Stimulated activated CD4-positive, alpha-beta T cell treated with anti-CD3 and anti-CD28 coated beads, Interleukin-1b, Interleukin-23, amount 100 ng/mL, for 48 hours (primary cell): ENCODE results near the gene PRKCQ.
"Not testable (repeated sequence)": the region's sequence is repeated elsewhere in the genome, so short reads cannot be mapped to it uniquely, and the experiment has no call there.

Experiments
- DNase-seq: peaks from one replicate; pipeline ENCODE4 v3.0.0-alpha.2; 2020

Gene PRKCQ

GRCh38 chr10:6593241-6593671, 13.2 kb upstream of the PRKCQ start:
- no peak for DNase-seq

GRCh38 chr10:6592080-6592479, 12.0 kb upstream of the PRKCQ start:
- no peak for DNase-seq

- no peak for DNase-seq
These were observed 11.6 kb upstream of the PRKCQ start for GRCh38 chr10:6591668-6592067.

GRCh38 chr10:6590100-6590499, 10.0 kb upstream of the PRKCQ start:
- DNase-seq, result no peak

- DNase-seq, result no peak
These were observed 9.4 kb upstream of the PRKCQ start for GRCh38 chr10:6589287-6590094.

- DNase-seq, result no peak
These were observed 8.8 kb upstream of the PRKCQ start for GRCh38 chr10:6588845-6589244.

- DNase-seq, result no peak
These were observed 8.0 kb upstream of the PRKCQ start for GRCh38 chr10:6588082-6588481.

- no peak for DNase-seq
These were observed 6.4 kb upstream of the PRKCQ start for GRCh38 chr10:6586501-6586900.

- peak; percentile 80 for DNase-seq
These were observed 3.4 kb upstream of the PRKCQ start for GRCh38 chr10:6583447-6583846.

GRCh38 chr10:6582913-6583312, 2.8 kb upstream of the PRKCQ start:
- DNase-seq, result not testable (repeated sequence)

GRCh38 chr10:6582298-6582697, 2.2 kb upstream of the PRKCQ start:
- no peak for DNase-seq

GRCh38 chr10:6581778-6582228, 1.7 kb upstream of the PRKCQ start:
- DNase-seq, result no peak

- not testable (repeated sequence) for DNase-seq
These were observed 1.1 kb upstream of the PRKCQ start for GRCh38 chr10:6581223-6581622.

- peak; percentile 86 for DNase-seq
These were observed 378 bp upstream of the PRKCQ start for GRCh38 chr10:6580279-6581029.

- no peak for DNase-seq
These were observed 733 bp downstream of the PRKCQ start for GRCh38 chr10:6579183-6579903.

GRCh38 chr10:6578795-6579182, 1.3 kb downstream of the PRKCQ start:
- DNase-seq, result no peak

- no peak for DNase-seq
These were observed 1.8 kb downstream of the PRKCQ start for GRCh38 chr10:6578251-6578771.

GRCh38 chr10:6576326-6576725, 3.8 kb downstream of the PRKCQ start:
- DNase-seq, result no peak

GRCh38 chr10:6574664-6575176, 5.4 kb downstream of the PRKCQ start:
- no peak for DNase-seq

- DNase-seq, result no peak
These were observed 9.2 kb downstream of the PRKCQ start for GRCh38 chr10:6570893-6571292.

- no peak for DNase-seq
These were observed 10.8 kb downstream of the PRKCQ start for GRCh38 chr10:6569259-6569658.

- DNase-seq, result no peak
These were observed 12.2 kb downstream of the PRKCQ start for GRCh38 chr10:6567884-6568283.

- DNase-seq, result no peak
These were observed 12.8 kb downstream of the PRKCQ start for GRCh38 chr10:6567203-6567703.
